ENCODE measurements around the gene STX16. TPM values are rescaled to one million over a fixed set of nuclear protein-coding genes. Genes with fewer than 3 reads are reported as not detected.

STX16 gene
- total RNA-seq, 2 experiments from 2014 or later: 101 to 110 TPM

GRCh38 chr20:58695084-58695722, 44.1 kb downstream of the STX16 start:
- no peak for ATAC-seq
- ChIA-PET POLR2A (no interaction called here), CTCF (interaction anchor here (0.5 kb wide), 1 partner anchor 155 kb away, joined by 3 read pairs; no protein-coding TSS in a partner anchor)
- intact Hi-C loops (cut with DNase I, micrococcal nuclease): no loop called here
- Mint-ChIP-seq H3K4me3 (no peak overlapping the region), H3K36me3 (ENCODE audit: low read depth) (peaks cover 8% of the 10 kb centered on the region), H3K4me1 (peaks cover 13% of the 10 kb centered on the region), H3K27ac (no peak overlapping the region), H3K9me3 (ENCODE audit: low read depth) (no peaks in the 10 kb centered on the region), H3K27me3 (no peaks in the 10 kb centered on the region)
- peak; percentile 3 for DNase-seq

GRCh38 chr20:58695895-58696375, 44.9 kb downstream of the STX16 start:
- peak; percentile 3 for DNase-seq
- intact Hi-C loops (cut with DNase I, micrococcal nuclease): no loop called here
- Mint-ChIP-seq H3K27ac (no peak overlapping the region), H3K4me3 (no peak overlapping the region), H3K9me3 (ENCODE audit: low read depth) (no peaks in the 10 kb centered on the region), H3K36me3 (ENCODE audit: low read depth) (peaks cover 9% of the 10 kb centered on the region), H3K27me3 (no peaks in the 10 kb centered on the region), H3K4me1 (peaks cover 10% of the 10 kb centered on the region)
- CTCF ChIA-PET: no interaction called here
- POLR2A ChIA-PET: no interaction called here
- no peak for ATAC-seq

GRCh38 chr20:58696411-58696961, 45.4 kb downstream of the STX16 start:
- peaks cover 8% of the 10 kb centered on the region for H3K36me3 Mint-ChIP-seq (ENCODE audit: low read depth)
- ChIA-PET CTCF (no interaction called here), POLR2A (no interaction called here)
- ATAC-seq: no peak
- H3K27me3 Mint-ChIP-seq: no peaks in the 10 kb centered on the region
- no peak overlapping the region for H3K4me3 Mint-ChIP-seq
- intact Hi-C loops (cut with DNase I, micrococcal nuclease): no loop called here
- H3K4me1 Mint-ChIP-seq: peaks cover 9% of the 10 kb centered on the region
- H3K27ac Mint-ChIP-seq: no peak overlapping the region
- peak; percentile 3 for DNase-seq
- H3K9me3 Mint-ChIP-seq (ENCODE audit: low read depth): no peaks in the 10 kb centered on the region

GRCh38 chr20:58697201-58697866, 46.3 kb downstream of the STX16 start:
- intact Hi-C loops (cut with DNase I, micrococcal nuclease): no loop called here
- ChIA-PET CTCF (interaction anchor here (0.7 kb wide), 1 partner anchor 71 kb away, joined by 3 read pairs; no protein-coding TSS in a partner anchor), POLR2A (no interaction called here)
- DNase-seq: peak; percentile 2
- no peak overlapping the region for H3K4me3 Mint-ChIP-seq
- no peaks in the 10 kb centered on the region for H3K9me3 Mint-ChIP-seq (ENCODE audit: low read depth)
- no peaks in the 10 kb centered on the region for H3K27me3 Mint-ChIP-seq
- peaks cover 9% of the 10 kb centered on the region for H3K4me1 Mint-ChIP-seq
- peaks cover 8% of the 10 kb centered on the region for H3K36me3 Mint-ChIP-seq (ENCODE audit: low read depth)
- no peak for ATAC-seq
- no peak overlapping the region for H3K27ac Mint-ChIP-seq

- ChIA-PET POLR2A (no interaction called here), CTCF (interaction anchor here (0.7 kb wide), 1 partner anchor 72 kb away, joined by 3 read pairs; no protein-coding TSS in a partner anchor)
- no peaks in the 10 kb centered on the region for H3K9me3 Mint-ChIP-seq (ENCODE audit: low read depth)
- H3K4me1 Mint-ChIP-seq: peaks cover 9% of the 10 kb centered on the region
- peak overlapping the region; percentile 2 for H3K27ac Mint-ChIP-seq
- peak; percentile 2 for DNase-seq
- ATAC-seq: no peak
- no peaks in the 10 kb centered on the region for H3K27me3 Mint-ChIP-seq
- peaks cover 15% of the 10 kb centered on the region for H3K36me3 Mint-ChIP-seq (ENCODE audit: low read depth)
- no peak overlapping the region for H3K4me3 Mint-ChIP-seq
- intact Hi-C loops (cut with DNase I, micrococcal nuclease): no loop called here
Measured at GRCh38 chr20:58697867-58698703, 47.0 kb downstream of the STX16 start.

- Mint-ChIP-seq H3K36me3 (ENCODE audit: low read depth) (peaks cover 22% of the 10 kb centered on the region), H3K4me1 (peaks cover 4% of the 10 kb centered on the region), H3K27ac (no peak overlapping the region), H3K9me3 (ENCODE audit: low read depth) (no peaks in the 10 kb centered on the region), H3K4me3 (no peak overlapping the region), H3K27me3 (no peaks in the 10 kb centered on the region)
- DNase-seq: no peak
- POLR2A ChIA-PET: no interaction called here
- intact Hi-C loops (cut with DNase I, micrococcal nuclease): no loop called here
- CTCF ChIA-PET: no interaction called here
- ATAC-seq: no peak
Measured at GRCh38 chr20:58698741-58699622, 47.9 kb downstream of the STX16 start.

- ChIA-PET POLR2A (no interaction called here), CTCF (no interaction called here)
- no peak overlapping the region for H3K4me3 Mint-ChIP-seq
- no peaks in the 10 kb centered on the region for H3K4me1 Mint-ChIP-seq
- intact Hi-C loops (cut with DNase I, micrococcal nuclease): no loop called here
- ATAC-seq: no peak
- DNase-seq: no peak
- H3K27ac Mint-ChIP-seq: peak overlapping the region; percentile 40
- peaks cover 24% of the 10 kb centered on the region for H3K36me3 Mint-ChIP-seq (ENCODE audit: low read depth)
- no peaks in the 10 kb centered on the region for H3K27me3 Mint-ChIP-seq
- H3K9me3 Mint-ChIP-seq (ENCODE audit: low read depth): no peaks in the 10 kb centered on the region
Measured at GRCh38 chr20:58699623-58700107, 48.6 kb downstream of the STX16 start.

- POLR2A ChIA-PET: interaction anchor here (0.7 kb wide), 1 partner anchor 79 kb away, joined by 4 read pairs; no protein-coding TSS in a partner anchor
Measured at GRCh38 chr20:58700121-58700821, 49.2 kb downstream of the STX16 start.

GRCh38 chr20:58700823-58701222, 49.7 kb downstream of the STX16 start:
- Mint-ChIP-seq H3K4me1 (no peaks in the 10 kb centered on the region), H3K9me3 (ENCODE audit: low read depth) (no peaks in the 10 kb centered on the region), H3K27me3 (no peaks in the 10 kb centered on the region), H3K27ac (no peak overlapping the region), H3K4me3 (no peak overlapping the region), H3K36me3 (ENCODE audit: low read depth) (peaks cover 24% of the 10 kb centered on the region)
- ATAC-seq (no peak), DNase-seq (peak; percentile 4)
- intact Hi-C loops (cut with DNase I, micrococcal nuclease): no loop called here
- ChIA-PET POLR2A (interaction anchor here (0.7 kb wide), 1 partner anchor 80 kb away, joined by 4 read pairs; no protein-coding TSS in a partner anchor), CTCF (no interaction called here)

More at GRCh38 chr20:58700121-58700821, 49.2 kb downstream of the STX16 start:
- H3K27ac Mint-ChIP-seq: peak overlapping the region; percentile 40
- H3K4me1 Mint-ChIP-seq: no peaks in the 10 kb centered on the region
- no peak overlapping the region for H3K4me3 Mint-ChIP-seq
- H3K27me3 Mint-ChIP-seq: no peaks in the 10 kb centered on the region
- CTCF ChIA-PET: no interaction called here
- DNase-seq (peak; percentile 34), ATAC-seq (peak; percentile 76)
- no peaks in the 10 kb centered on the region for H3K9me3 Mint-ChIP-seq (ENCODE audit: low read depth)
- intact Hi-C loops (cut with DNase I, micrococcal nuclease): no loop called here
- peaks cover 24% of the 10 kb centered on the region for H3K36me3 Mint-ChIP-seq (ENCODE audit: low read depth)

GRCh38 chr20:58701431-58702160, 50.5 kb downstream of the STX16 start:
- CTCF ChIA-PET: no interaction called here

More at GRCh38 chr20:58701431-58702160, 50.5 kb downstream of the STX16 start:
- H3K27me3 Mint-ChIP-seq: no peaks in the 10 kb centered on the region
- DNase-seq (peak; percentile 1), ATAC-seq (no peak)
- POLR2A ChIA-PET: no interaction called here
- peaks cover 24% of the 10 kb centered on the region for H3K36me3 Mint-ChIP-seq (ENCODE audit: low read depth)
- H3K27ac Mint-ChIP-seq: no peak overlapping the region
- H3K4me3 Mint-ChIP-seq: no peak overlapping the region
- no peaks in the 10 kb centered on the region for H3K4me1 Mint-ChIP-seq
- no peaks in the 10 kb centered on the region for H3K9me3 Mint-ChIP-seq (ENCODE audit: low read depth)
- intact Hi-C loops (cut with DNase I, micrococcal nuclease): no loop called here

Data from activated CD4-positive, alpha-beta T cell treated with anti-CD3 and anti-CD28 coated beads for 36 hours (primary cell).